ENCODE results near the gene LONP1.
A peak's percentile ranks its signal among the peaks of the same experiment; 100 is the strongest.

The LONP1 gene

GRCh38 chr19:5643060-5643459 lies 76.9 kb downstream of the LONP1 start:
- no peak for DNase-seq

- DNase-seq = peak; percentile 3
Observed at GRCh38 chr19:5642204-5642603, 77.7 kb downstream of the LONP1 start.

All from activated effector memory CD4-positive, alpha-beta T cell treated with anti-CD3 and anti-CD28 coated beads, Interleukin-2, amount 50 U/mL, for 16 hours (primary cell).